HepG2 (cell line): ENCODE data around the gene SOBP. TPM values are rescaled to one million over a fixed set of nuclear protein-coding genes. Genes with fewer than 3 reads are reported as not detected.

Source experiments
- BCL6 ChIP-seq: IDR thresholded peaks from 2 replicates; pipeline ENCODE4 v1.6.1; 2016; ENCODE audit warnings: missing genetic modification reagents, missing compliant biosample characterization
- BRCA1 ChIP-seq: sonication (generic); formaldehyde crosslinking; IDR thresholded peaks from 2 replicates; pipeline ENCODE4 v1.4.0; 2020; ENCODE audit warnings: missing genetic modification reagents
- CHCHD3 ChIP-seq: sonication (generic); formaldehyde crosslinking; IDR thresholded peaks from 2 replicates; pipeline ENCODE4 v1.8.0; 2022; ENCODE audit warnings: mild to moderate bottlenecking, missing genetic modification reagents, moderate library complexity
- E2F2 ChIP-seq: sonication (generic); formaldehyde crosslinking; IDR thresholded peaks from 2 replicates; pipeline ENCODE4 v1.4.0; 2020; ENCODE audit warnings: missing genetic modification reagents, borderline replicate concordance
- HIVEP1 ChIP-seq: sonication (generic); formaldehyde crosslinking; IDR thresholded peaks from 2 replicates; pipeline ENCODE4 v1.4.0; 2020; ENCODE audit warnings: mild to moderate bottlenecking, missing genetic modification reagents
- HNF1B ChIP-seq: sonication (generic); formaldehyde crosslinking; IDR thresholded peaks from 2 replicates; pipeline ENCODE4 v1.5.1; 2020; ENCODE audit warnings: mild to moderate bottlenecking, moderate library complexity, missing genetic modification reagents
- HNRNPL ChIP-seq: fragments of 200-400 bp; formaldehyde crosslinking; IDR thresholded peaks from 2 replicates; pipeline ENCODE4 v1.6.1; 2017; ENCODE audit warnings: mild to moderate bottlenecking, low read depth, low read length
- IRF9 ChIP-seq: sonication (generic); formaldehyde crosslinking; IDR thresholded peaks from 2 replicates; pipeline ENCODE4 v1.8.0; 2022; ENCODE audit warnings: missing genetic modification reagents, mild to moderate bottlenecking, borderline replicate concordance
- ISX ChIP-seq: sonication (generic); formaldehyde crosslinking; conservative IDR thresholded peaks from 2 replicates; pipeline ENCODE4 v1.5.0; 2020; ENCODE audit warnings: missing genetic modification reagents
- MATR3 ChIP-seq: sonication (generic); formaldehyde crosslinking; IDR thresholded peaks from 2 replicates; pipeline ENCODE4 v1.4.0; 2020; ENCODE audit warnings: missing genetic modification reagents
- PHF21A ChIP-seq: sonication (generic); formaldehyde crosslinking; IDR thresholded peaks from 2 replicates; pipeline ENCODE4 v1.5.0; 2020; ENCODE audit warnings: mild to moderate bottlenecking, missing genetic modification reagents
- PLSCR1 ChIP-seq: sonication (generic); formaldehyde crosslinking; IDR thresholded peaks from 2 replicates; pipeline ENCODE4 v1.5.0; 2020; ENCODE audit warnings: missing genetic modification reagents, mild to moderate bottlenecking, borderline replicate concordance
- RAD21 ChIP-seq: fragments of 450-650 bp; formaldehyde crosslinking; IDR thresholded peaks from 2 replicates; pipeline ENCODE4 v1.5.0; 2020; ENCODE audit warnings: mild to moderate bottlenecking
- RXRA ChIP-seq: sonication (generic); formaldehyde crosslinking; IDR thresholded peaks from 2 replicates; pipeline ENCODE4 v1.5.1; 2020; ENCODE audit warnings: missing genetic modification reagents
- RXRB ChIP-seq: IDR thresholded peaks from 2 replicates; pipeline ENCODE4 v1.6.1; 2016; ENCODE audit warnings: borderline replicate concordance, missing genetic modification reagents, missing compliant biosample characterization
- SIX1 ChIP-seq: sonication (generic); formaldehyde crosslinking; IDR thresholded peaks from 2 replicates; pipeline ENCODE4 v1.4.0; 2020; ENCODE audit warnings: missing genetic modification reagents, borderline replicate concordance
- TBP ChIP-seq: sonication (generic); formaldehyde crosslinking; IDR thresholded peaks from 2 replicates; pipeline ENCODE4 v1.5.0; 2020; ENCODE audit warnings: missing genetic modification reagents
- TEF ChIP-seq: sonication (generic); formaldehyde crosslinking; IDR thresholded peaks from 2 replicates; pipeline ENCODE4 v1.5.0; 2020; ENCODE audit warnings: missing genetic modification reagents
- ZNF777 ChIP-seq: sonication (generic); formaldehyde crosslinking; IDR thresholded peaks from 2 replicates; pipeline ENCODE4 v1.4.0; 2020; ENCODE audit warnings: missing genetic modification reagents
- ZNF780A ChIP-seq: sonication (generic); formaldehyde crosslinking; IDR thresholded peaks from 2 replicates; pipeline ENCODE4 v1.8.0; 2022; ENCODE audit warnings: mild to moderate bottlenecking, missing genetic modification reagents, moderate library complexity
- polyA plus RNA-seq, 8 experiments: library from polyadenylated mRNA; depleted of rRNA in 3 of 8; stranded (reverse) in 7 of 8; unstranded in 1 of 8; fragments of >200 nt; fragmentation: Illumina TruSeq in 4 of 8; extraction: Trizol in 4 of 8; gene quantifications; 2 replicates each; pipeline versions ENCODE4 v1.2.1 to v1.2.3, GENCODE V29; 2011 to 2016; ENCODE audit warnings: low read depth in 4 of 8, missing spikeins in 1 of 8, mixed read lengths in 1 of 8; ENCODE audit not compliant: insufficient read depth in 1 of 8
- total RNA-seq, 5 experiments: library from RNA; depleted of rRNA; stranded (reverse); fragments of >200 nt; fragmentation: Illumina TruSeq; extraction: Trizol; gene quantifications; 2 replicates each; pipeline ENCODE4 v1.2.3, GENCODE V29; 2016; ENCODE audit warnings: low read depth in 1 of 5

The SOBP gene
- total and polyA plus RNA-seq, 2 of the 13 experiments (the other 11 are each of a cell fraction or from before 2014, with no cell fraction given) = 1.5 to 6.9 TPM

- TF ChIP-seq RXRA (CRISPR knock-in tag) (0 out of 2 replicates have a peak, but pooled peaks have one; percentile 21), RAD21 (no peak), HNRNPL (0 out of 2 replicates have a peak, but pooled peaks have one; percentile 8), RXRB (CRISPR knock-in tag) (no peak), PHF21A (CRISPR knock-in tag) (peak; percentile 42; the same call in 1 of the 2 replicates), HNF1B (CRISPR knock-in tag) (0 out of 2 replicates have a peak, but pooled peaks have one; percentile 47), E2F2 (CRISPR knock-in tag) (no peak), PLSCR1 (CRISPR knock-in tag) (no peak), ISX (CRISPR knock-in tag) (no peak), IRF9 (CRISPR knock-in tag) (no peak), BRCA1 (CRISPR knock-in tag) (no peak), TEF (CRISPR knock-in tag) (no peak), BCL6 (no peak), ZNF777 (CRISPR knock-in tag) (no peak), HIVEP1 (CRISPR knock-in tag) (no peak), CHCHD3 (CRISPR knock-in tag) (no peak), MATR3 (CRISPR knock-in tag) (no peak), ZNF780A (CRISPR knock-in tag) (no peak), SIX1 (CRISPR knock-in tag) (no peak), TBP (CRISPR knock-in tag) (no peak)
Measured at GRCh38 chr6:107488875-107489635, 862 bp upstream of the SOBP start (continued).
